GM13976 (cell line): ENCODE measurements around the gene NCLN.

Source experiments
- DNase-seq: peaks from one replicate; pipeline ENCODE4 v3.0.0; 2012; ENCODE audit warnings: low spot score
- CTCF ChIP-seq: IDR thresholded peaks from 2 replicates; pipeline ENCODE4 v1.5.1; 2012; ENCODE audit warnings: borderline replicate concordance, mild to moderate bottlenecking; ENCODE audit not compliant: insufficient read depth; ENCODE audit errors: extremely low read depth, missing control alignments, control extremely low read depth
- in situ Hi-C: fragments of 300-500 bp; cut with MboI; formaldehyde crosslinking; loops from one replicate; pipeline ENCODE4 v1.12.0; 2022; ENCODE audit warnings: low sequenced_read_pairs, mixed read lengths, inconsistent platforms; ENCODE audit not compliant: unreplicated experiment

NCLN gene

GRCh38 chr19:3142292-3142670, 43.4 kb upstream of the NCLN start:
- DNase-seq = no peak
- no peak for TF ChIP-seq CTCF
- in situ Hi-C loops = no loop called here

- in situ Hi-C loops = no loop called here
- TF ChIP-seq CTCF = no peak
- no peak for DNase-seq
Observed at GRCh38 chr19:3142781-3143337, 42.9 kb upstream of the NCLN start.

DNA sequence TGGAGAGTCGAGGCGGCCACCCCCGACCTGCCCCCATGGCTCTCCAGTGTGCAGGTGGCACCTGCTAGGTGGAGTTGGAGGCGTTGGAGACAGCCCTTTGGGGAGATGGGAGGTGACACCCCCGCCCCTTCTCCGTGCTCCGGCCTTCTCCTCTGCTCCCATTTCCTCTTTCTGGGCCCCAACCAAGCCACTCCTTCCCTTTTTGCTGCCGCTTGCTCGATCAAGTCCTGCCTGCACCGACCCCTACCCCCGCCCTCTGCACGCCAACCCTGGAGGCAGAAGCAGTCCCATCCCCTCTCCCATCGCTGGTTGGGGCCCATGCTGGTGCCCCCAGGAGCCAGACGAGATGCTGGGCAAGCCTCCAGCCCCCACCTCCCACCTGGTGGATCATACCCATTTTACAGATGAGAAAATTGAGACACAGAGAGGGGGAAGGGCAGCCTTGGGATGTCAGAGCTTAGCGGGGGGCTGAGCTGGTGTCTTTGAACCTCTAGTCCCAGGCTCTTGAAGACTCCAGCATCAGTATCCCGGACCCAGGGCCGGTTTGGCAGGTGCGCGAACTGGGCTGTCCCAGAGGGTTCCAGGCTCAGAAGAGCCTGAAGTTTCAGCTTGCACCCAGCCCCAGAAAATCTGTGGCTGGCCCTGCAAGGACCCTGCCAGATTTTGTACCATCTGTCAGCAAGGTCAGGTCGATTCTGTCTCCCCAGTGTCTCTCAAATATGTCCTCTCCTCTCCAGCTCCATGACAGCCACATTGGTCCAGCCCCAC, 39.6 kb upstream of the NCLN start:
- no peak for TF ChIP-seq CTCF
- in situ Hi-C loops = no loop called here
- DNase-seq = no peak

DNA sequence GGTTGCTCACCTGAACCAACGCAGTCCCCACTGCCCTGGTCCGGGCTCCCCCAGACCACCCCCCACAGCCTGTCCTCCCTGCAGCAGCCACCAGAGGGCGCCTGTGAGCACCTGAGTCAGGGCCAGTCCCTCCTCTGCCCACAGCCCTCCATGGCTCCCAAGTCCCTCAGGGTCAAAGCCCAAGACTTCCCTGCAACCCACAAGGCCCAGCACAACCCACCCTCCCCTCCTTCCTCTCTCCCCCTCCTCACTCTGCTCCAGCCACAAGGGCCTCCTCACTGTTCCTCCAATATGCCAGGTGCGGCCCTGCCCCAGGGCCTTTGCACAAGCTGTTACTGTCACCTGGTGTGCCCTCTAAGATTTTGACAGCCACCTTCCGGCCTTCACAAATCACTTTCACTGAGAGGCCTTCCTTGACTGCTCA, 39.0 kb upstream of the NCLN start:
- in situ Hi-C loops = no loop called here
- TF ChIP-seq CTCF = peak; percentile 69
- peak; percentile 64 for DNase-seq

DNA sequence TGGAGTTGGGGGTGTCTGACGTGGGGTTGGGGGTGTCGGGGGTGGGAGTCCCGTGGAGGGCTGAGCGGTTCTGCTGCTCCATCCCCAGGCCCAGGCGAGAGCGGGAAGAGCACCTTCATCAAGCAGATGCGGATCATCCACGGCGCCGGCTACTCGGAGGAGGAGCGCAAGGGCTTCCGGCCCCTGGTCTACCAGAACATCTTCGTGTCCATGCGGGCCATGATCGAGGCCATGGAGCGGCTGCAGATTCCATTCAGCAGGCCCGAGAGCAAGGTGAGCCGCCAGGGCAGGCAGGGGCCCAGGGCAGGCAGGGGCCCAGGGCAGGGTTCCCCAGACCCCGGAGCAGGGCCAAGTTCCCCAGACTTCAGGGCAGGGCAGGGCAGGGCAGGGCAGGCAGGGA, 37.2 kb upstream of the NCLN start:
- in situ Hi-C loops = no loop called here
- no peak for TF ChIP-seq CTCF
- no peak for DNase-seq

DNA sequence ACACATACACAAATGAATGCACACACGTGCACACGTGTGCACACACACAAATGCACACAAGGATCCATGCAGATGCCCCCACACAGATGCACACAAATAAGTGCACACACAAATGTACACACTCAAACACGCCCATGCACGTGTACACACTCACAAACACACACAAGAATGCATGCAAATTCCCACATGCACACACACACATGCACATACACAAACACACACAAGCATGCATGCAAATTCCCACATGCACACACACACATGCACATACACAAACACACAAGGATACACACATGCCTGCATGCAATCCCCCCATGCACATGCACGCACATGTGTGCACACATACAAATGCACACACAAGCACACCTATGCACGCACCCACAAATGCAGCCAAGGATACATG, 36.6 kb upstream of the NCLN start:
- in situ Hi-C loops = no loop called here
- TF ChIP-seq CTCF = no peak
- DNase-seq = no peak
